Iris pigment epithelial cell (primary cell): ENCODE data around the gene PBXIP1.
"Not testable (repeated sequence)": the region's sequence is repeated elsewhere in the genome, so short reads cannot be mapped to it uniquely, and the experiment has no call there.

Source experiments
- DNase-seq: peaks from one replicate; pipeline ENCODE4 v3.0.0-alpha.2; 2011; ENCODE audit warnings: low read depth

PBXIP1 gene

GRCh38 chr1:154936555-154937084 lies 19.3 kb downstream of the PBXIP1 start, which contains the start of gene PMVK:
Gene PMVK (minus strand): TSS chr1:154936719. CDS start chr1:154936685, 34 bp downstream.
- DNase-seq, result peak; percentile 97

- no peak for DNase-seq
Observed at GRCh38 chr1:154935749-154936554, 19.9 kb downstream of the PBXIP1 start.

- no peak for DNase-seq
Observed at GRCh38 chr1:154934358-154934948, 21.4 kb downstream of the PBXIP1 start.

- no peak for DNase-seq
Observed at GRCh38 chr1:154931940-154932487, 23.9 kb downstream of the PBXIP1 start.

- DNase-seq, result no peak
Observed at GRCh38 chr1:154926201-154926600, 29.7 kb downstream of the PBXIP1 start.

- no peak for DNase-seq
Observed at GRCh38 chr1:154925335-154926170, 30.3 kb downstream of the PBXIP1 start.

- no peak for DNase-seq
Observed at GRCh38 chr1:154923695-154924094, 32.2 kb downstream of the PBXIP1 start.

- DNase-seq, result no peak
Observed at GRCh38 chr1:154913273-154913672, 42.6 kb downstream of the PBXIP1 start.

GRCh38 chr1:154912755-154913154 lies 43.1 kb downstream of the PBXIP1 start:
- no peak for DNase-seq

GRCh38 chr1:154911691-154912550 lies 44.0 kb downstream of the PBXIP1 start:
- DNase-seq, result no peak

- DNase-seq, result no peak
Observed at GRCh38 chr1:154910851-154911250, 45.0 kb downstream of the PBXIP1 start.

- DNase-seq, result no peak
Observed at GRCh38 chr1:154908937-154909336, 47.0 kb downstream of the PBXIP1 start.

- not testable (repeated sequence) for DNase-seq
Observed at GRCh38 chr1:154908129-154908528, 47.8 kb downstream of the PBXIP1 start.

- DNase-seq, result no peak
Observed at GRCh38 chr1:154906621-154907081, 49.2 kb downstream of the PBXIP1 start.

- no peak for DNase-seq
Observed at GRCh38 chr1:154902938-154903566, 52.8 kb downstream of the PBXIP1 start.

GRCh38 chr1:154901591-154901990 lies 54.3 kb downstream of the PBXIP1 start:
- DNase-seq, result no peak

- no peak for DNase-seq
Observed at GRCh38 chr1:154899041-154899440, 56.9 kb downstream of the PBXIP1 start.

GRCh38 chr1:154896771-154897286 lies 59.1 kb downstream of the PBXIP1 start:
- DNase-seq, result no peak

- DNase-seq, result peak; percentile 16
Observed at GRCh38 chr1:154895798-154896197, 60.1 kb downstream of the PBXIP1 start.
